K562 (cell line): Measurements from ENCODE around the gene ARNT2. TPM values are rescaled to one million over a fixed set of nuclear protein-coding genes. Genes with fewer than 3 reads are reported as not detected.

Experiments used
- CBX2 ChIP-seq: fragments of 200-600 bp; sonication (generic); IDR thresholded peaks from one replicate; pipeline ENCODE4 v1.6.1; 2012; ENCODE audit warnings: mild to moderate bottlenecking, low read length, inconsistent platforms; ENCODE audit not compliant: insufficient read depth, poor library complexity, severe bottlenecking
- CHD7 ChIP-seq: fragments of 200-600 bp; sonication (generic); IDR thresholded peaks from one replicate; pipeline ENCODE4 v1.6.1; 2012; ENCODE audit warnings: mild to moderate bottlenecking, low read depth, low read length, inconsistent platforms
- CREM ChIP-seq: IDR thresholded peaks from 2 replicates; pipeline ENCODE4 v1.6.1; 2014; ENCODE audit warnings: antibody characterized with exemption, low read depth
- HMG20A ChIP-seq: fragments of 450-650 bp; formaldehyde crosslinking; conservative IDR thresholded peaks from 2 replicates; pipeline ENCODE4 v1.4.0; 2020; ENCODE audit warnings: mild to moderate bottlenecking, mixed read lengths
- PCBP2 ChIP-seq: fragments of 200-400 bp; formaldehyde crosslinking; IDR thresholded peaks from 2 replicates; pipeline ENCODE4 v1.6.1; 2018; ENCODE audit warnings: low read length, low read depth, mild to moderate bottlenecking, moderate library complexity; ENCODE audit not compliant: poor library complexity, severe bottlenecking
- POLR2H ChIP-seq: IDR thresholded peaks from 2 replicates; pipeline ENCODE4 v1.6.1; 2016; ENCODE audit warnings: missing genetic modification characterization, low read depth, mild to moderate bottlenecking, control low read depth, missing compliant biosample characterization, moderate library complexity
- SRSF1 ChIP-seq: fragments of 200-400 bp; formaldehyde crosslinking; IDR thresholded peaks from 2 replicates; pipeline ENCODE4 v1.6.1; 2017; ENCODE audit warnings: mild to moderate bottlenecking, low read depth, low read length, moderate library complexity
- USF1 ChIP-seq: sonication (generic); formaldehyde crosslinking; IDR thresholded peaks from 2 replicates; pipeline ENCODE4 v1.9.0; 2022; ENCODE audit warnings: mild to moderate bottlenecking, missing genetic modification reagents
- ZNF224 ChIP-seq: sonication (generic); formaldehyde crosslinking; IDR thresholded peaks from 2 replicates; pipeline ENCODE4 v1.8.0; 2022; ENCODE audit warnings: mild to moderate bottlenecking, missing genetic modification reagents
- ZNF511 ChIP-seq: sonication (generic); formaldehyde crosslinking; IDR thresholded peaks from 2 replicates; pipeline ENCODE4 v1.8.0; 2022; ENCODE audit warnings: mild to moderate bottlenecking, missing genetic modification reagents
- ZNF57 ChIP-seq: fragments of 450-650 bp; formaldehyde crosslinking; IDR thresholded peaks from 2 replicates; pipeline ENCODE4 v1.4.0; 2020; ENCODE audit warnings: mild to moderate bottlenecking, moderate library complexity
- ZNF668 ChIP-seq: fragments of 250-450 bp; sonication (Bioruptor Pico); IDR thresholded peaks from 2 replicates; pipeline ENCODE4 v1.8.0; 2022; ENCODE audit warnings: mild to moderate bottlenecking, inconsistent platforms
- polyA plus RNA-seq, 8 experiments: library from polyadenylated mRNA; depleted of rRNA in 4 of 8; stranded (reverse) in 5 of 8; unstranded in 3 of 8; fragments of >200 nt; fragmentation: Nextera tagmentation in 2 of 8; fragmentation: Illumina TruSeq in 1 of 8; extraction: Ambion mirVana in 2 of 8; extraction: Trizol in 1 of 8; gene quantifications; 2 replicates each; pipeline versions ENCODE4 v1.2.1 to v1.2.3, GENCODE V29; 2011 to 2014; ENCODE audit warnings: inconsistent platforms in 1 of 8, missing spikeins in 1 of 8
- total RNA-seq, 7 experiments: library from RNA; depleted of rRNA in 6 of 7; stranded (reverse); fragments of >200 nt in 6 of 7; fragmentation: Illumina TruSeq in 2 of 7; extraction: Trizol in 2 of 7; gene quantifications; 2 replicates each; pipeline versions ENCODE4 v1.2.1 to v1.2.3, GENCODE V29; 2011 to 2021; ENCODE audit warnings: low replicate concordance in 1 of 7

ARNT2 gene
- total and polyA plus RNA-seq, 9 of the 15 experiments (the other 6 are each of a cell fraction or from before 2014, with no cell fraction given), result 0.01 TPM; not detected in 8

GRCh38 chr15:80371924-80372323 lies 32.3 kb upstream of the ARNT2 start (continued):
- TF ChIP-seq CHD7 (no peak), ZNF668 (CRISPR knock-in tag) (no peak), CREM (no peak), PCBP2 (no peak), ZNF224 (CRISPR knock-in tag) (no peak), USF1 (CRISPR knock-in tag) (no peak), HMG20A (CRISPR knock-in tag) (no peak), CBX2 (no peak), POLR2H (tag) (no peak), ZNF511 (no peak), SRSF1 (no peak), ZNF57 (CRISPR knock-in tag) (no peak)
